Measurements from ENCODE around the gene REPS1. TPM values are rescaled to one million over a fixed set of nuclear protein-coding genes. Genes with fewer than 3 reads are reported as not detected.

REPS1 gene
- total RNA-seq, 2 donors from 2014 or later = 33.0 to 34.1 TPM

DNA sequence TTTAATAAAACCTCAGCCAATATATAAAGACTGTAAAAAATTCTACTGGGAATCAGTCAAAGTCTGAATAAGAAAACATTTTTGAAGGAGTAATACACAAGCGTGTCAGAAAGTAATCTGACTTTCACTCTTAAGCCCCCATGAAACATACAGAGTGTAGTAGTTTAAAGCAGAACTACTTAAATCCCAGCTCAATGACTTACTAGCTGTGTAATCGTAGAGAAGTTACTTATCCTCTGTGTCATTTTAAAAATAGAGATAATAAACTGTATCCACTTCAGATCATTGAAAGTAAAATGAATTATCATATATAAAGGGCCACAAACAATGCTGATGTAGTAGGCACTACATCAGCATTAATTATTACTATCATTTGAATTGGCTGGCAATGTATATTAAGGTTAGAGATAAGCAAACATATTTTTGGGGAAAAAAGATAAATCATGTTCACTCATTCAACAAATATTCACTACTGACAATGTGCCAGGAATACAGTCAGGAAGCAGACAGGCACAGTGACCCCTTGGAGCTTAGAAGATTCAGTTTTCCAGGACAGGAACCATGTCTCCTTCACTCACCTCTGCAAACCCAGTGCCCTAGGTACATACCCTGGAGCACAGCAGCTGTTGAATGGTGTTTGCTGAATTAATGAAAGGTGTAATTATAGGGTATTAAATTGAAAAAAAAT is 14.4 kb downstream of the REPS1 start:
- TF ChIP-seq, protein P1, sequence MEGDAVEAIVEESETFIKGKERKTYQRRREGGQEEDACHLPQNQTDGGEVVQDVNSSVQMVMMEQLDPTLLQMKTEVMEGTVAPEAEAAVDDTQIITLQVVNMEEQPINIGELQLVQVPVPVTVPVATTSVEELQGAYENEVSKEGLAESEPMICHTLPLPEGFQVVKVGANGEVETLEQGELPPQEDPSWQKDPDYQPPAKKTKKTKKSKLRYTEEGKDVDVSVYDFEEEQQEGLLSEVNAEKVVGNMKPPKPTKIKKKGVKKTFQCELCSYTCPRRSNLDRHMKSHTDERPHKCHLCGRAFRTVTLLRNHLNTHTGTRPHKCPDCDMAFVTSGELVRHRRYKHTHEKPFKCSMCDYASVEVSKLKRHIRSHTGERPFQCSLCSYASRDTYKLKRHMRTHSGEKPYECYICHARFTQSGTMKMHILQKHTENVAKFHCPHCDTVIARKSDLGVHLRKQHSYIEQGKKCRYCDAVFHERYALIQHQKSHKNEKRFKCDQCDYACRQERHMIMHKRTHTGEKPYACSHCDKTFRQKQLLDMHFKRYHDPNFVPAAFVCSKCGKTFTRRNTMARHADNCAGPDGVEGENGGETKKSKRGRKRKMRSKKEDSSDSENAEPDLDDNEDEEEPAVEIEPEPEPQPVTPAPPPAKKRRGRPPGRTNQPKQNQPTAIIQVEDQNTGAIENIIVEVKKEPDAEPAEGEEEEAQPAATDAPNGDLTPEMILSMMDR (conservative IDR thresholded peaks at IDR 0.05) = no peak
- no peaks in the 10 kb centered on the region for H3K4me1 ChIP-seq (ENCODE audit: control insufficient read depth, insufficient read depth, low read length)
- Mint-ChIP-seq H3K27me3 (ENCODE audit: insufficient read depth) (no peaks in the 10 kb centered on the region), H3K4me3 (no peak overlapping the region), H3K4me1 (peaks cover 23% of the 10 kb centered on the region), H3K27ac (no peak overlapping the region), H3K9me3 (no peaks in the 10 kb centered on the region), H3K36me3 (ENCODE audit: low read depth) (no peaks in the 10 kb centered on the region)
- H3K9me3 ChIP-seq (ENCODE audit: control insufficient read depth, low read length) = no peaks in the 10 kb centered on the region
- H3K27me3 ChIP-seq (ENCODE audit: control insufficient read depth, insufficient read depth, low read length, poor library complexity, severe bottlenecking) = no peaks in the 10 kb centered on the region
- WGBS, 2 experiments (ENCODE audit: insufficient coverage in 1 of 2, insufficient read length in 1 of 2) = 100% methylated on average over 1 of the region's 2 CpGs; no CpG with 5 or more reads in 1 of the 2 experiments
- no peak overlapping the region for H3K27ac ChIP-seq (ENCODE audit: low read depth, low read length)
- DNase-seq = no peak
- H3K36me3 ChIP-seq (ENCODE audit: control insufficient read depth, insufficient read depth, low read length) = no peaks in the 10 kb centered on the region
- no peak overlapping the region for H3K9ac ChIP-seq (ENCODE audit: extremely low read depth, low read length, poor library complexity, severe bottlenecking)
- H3K4me3 ChIP-seq (ENCODE audit: low read length) = no peak overlapping the region

DNA sequence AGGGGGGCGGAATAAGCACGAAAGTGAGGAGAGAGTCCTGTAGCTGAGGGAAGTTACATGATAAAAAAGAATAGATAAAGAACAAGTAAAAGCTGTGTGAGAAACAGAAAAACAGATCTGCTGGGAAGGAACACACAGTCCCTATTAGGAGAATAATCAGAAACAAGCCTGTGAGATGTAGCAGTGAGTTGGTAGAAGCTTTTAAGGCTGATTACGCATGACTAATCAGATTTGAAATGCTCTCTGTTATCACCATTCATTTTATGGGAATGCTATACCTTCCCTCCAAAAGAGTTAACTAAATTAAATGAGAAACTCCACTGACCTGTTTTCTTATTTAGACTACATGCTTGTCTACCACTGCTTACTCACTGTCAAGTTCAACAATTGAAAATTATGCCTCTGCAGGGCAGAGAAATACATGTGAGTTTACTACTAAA is 15.8 kb downstream of the REPS1 start:
- Histone ChIP-seq H3K9me3 (ENCODE audit: control insufficient read depth, low read length) (no peaks in the 10 kb centered on the region), H3K36me3 (ENCODE audit: control insufficient read depth, insufficient read depth, low read length) (no peaks in the 10 kb centered on the region), H3K27ac (ENCODE audit: low read depth, low read length) (peak overlapping the region; percentile 82), H3K9ac (ENCODE audit: extremely low read depth, low read length, poor library complexity, severe bottlenecking) (no peak overlapping the region), H3K4me3 (ENCODE audit: low read length) (peak overlapping the region; percentile 3), H3K27me3 (ENCODE audit: control insufficient read depth, insufficient read depth, low read length, poor library complexity, severe bottlenecking) (no peaks in the 10 kb centered on the region), H3K4me1 (ENCODE audit: control insufficient read depth, insufficient read depth, low read length) (peaks cover 2% of the 10 kb centered on the region)
- Mint-ChIP-seq H3K4me3 (no peak overlapping the region), H3K27ac (no peak overlapping the region), H3K4me1 (peaks cover 27% of the 10 kb centered on the region), H3K9me3 (no peaks in the 10 kb centered on the region), H3K27me3 (ENCODE audit: insufficient read depth) (no peaks in the 10 kb centered on the region), H3K36me3 (ENCODE audit: low read depth) (no peaks in the 10 kb centered on the region)
- TF ChIP-seq, protein P1 (conservative IDR thresholded peaks at IDR 0.05) = no peak
- DNase-seq = no peak
- 66 to 95% methylated on average over 3 of the region's 3 CpGs for WGBS, 2 experiments (ENCODE audit: insufficient coverage in 1 of 2, insufficient read length in 1 of 2)

DNA sequence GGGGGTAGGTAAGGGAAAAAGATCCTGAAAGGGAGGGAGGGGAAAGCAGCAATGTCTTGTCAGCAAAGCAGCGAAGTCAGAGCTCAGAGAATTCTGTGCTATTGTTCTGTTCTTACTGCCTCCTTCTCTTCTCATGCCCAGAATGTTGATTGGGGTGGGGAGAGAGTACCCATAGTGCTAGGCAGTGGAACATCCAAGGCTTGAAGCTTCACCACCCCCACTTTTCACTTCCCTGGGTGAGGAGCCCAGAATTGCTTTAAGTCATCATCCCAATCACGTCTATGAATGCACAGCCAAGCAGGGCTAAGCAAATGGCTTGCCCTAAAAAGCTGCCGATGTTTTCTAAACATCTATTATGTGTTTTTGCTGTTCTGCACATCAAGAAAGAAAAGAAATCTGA is 16.5 kb downstream of the REPS1 start:
- H3K9me3 Mint-ChIP-seq = no peaks in the 10 kb centered on the region
- H3K9ac ChIP-seq (ENCODE audit: extremely low read depth, low read length, poor library complexity, severe bottlenecking) = no peak overlapping the region

More for the DNA sequence above, 16.5 kb downstream of the REPS1 start:
- WGBS, 2 experiments (ENCODE audit: insufficient coverage in 1 of 2, insufficient read length in 1 of 2) = 61% methylated on average over 3 of the region's 3 CpGs; no CpG with 5 or more reads in 1 of the 2 experiments
- Mint-ChIP-seq H3K4me3 (no peak overlapping the region), H3K27ac (peak overlapping the region; percentile 50), H3K4me1 (peaks cover 27% of the 10 kb centered on the region), H3K27me3 (ENCODE audit: insufficient read depth) (no peaks in the 10 kb centered on the region), H3K36me3 (ENCODE audit: low read depth) (no peaks in the 10 kb centered on the region)
- TF ChIP-seq, protein P1 (conservative IDR thresholded peaks at IDR 0.05) = no peak
- Histone ChIP-seq H3K27ac (ENCODE audit: low read depth, low read length) (peak overlapping the region; percentile 82), H3K9me3 (ENCODE audit: control insufficient read depth, low read length) (no peaks in the 10 kb centered on the region), H3K36me3 (ENCODE audit: control insufficient read depth, insufficient read depth, low read length) (no peaks in the 10 kb centered on the region), H3K4me1 (ENCODE audit: control insufficient read depth, insufficient read depth, low read length) (peaks cover 2% of the 10 kb centered on the region), H3K4me3 (ENCODE audit: low read length) (peak overlapping the region; percentile 3), H3K27me3 (ENCODE audit: control insufficient read depth, insufficient read depth, low read length, poor library complexity, severe bottlenecking) (no peaks in the 10 kb centered on the region)
- DNase-seq = peak; percentile 67
